ENCODE data around the gene THSD1.
A peak's percentile ranks its signal among the peaks of the same experiment; 100 is the strongest.

THSD1 gene

GRCh38 chr13:52356327-52356726 lies 49.6 kb downstream of the THSD1 start:
- no peak for DNase-seq (ENCODE audit: low read depth)
- no peak for TF ChIP-seq CTCF (IDR thresholded peaks at IDR 0.05; ENCODE audit: low read depth, low read length)
- TF ChIP-seq MYC (IDR thresholded peaks at IDR 0.05; ENCODE audit: low read depth, low read length): no peak
- no peak for TF ChIP-seq MAX (IDR thresholded peaks at IDR 0.05; ENCODE audit: low read depth, low read length)
- no peak for TF ChIP-seq POLR2A (IDR thresholded peaks at IDR 0.05; ENCODE audit: extremely low read depth, insufficient read length)
- no peak overlapping the region for H3K4me3 ChIP-seq (ENCODE audit: low read depth, low read length)

- no peak for DNase-seq (ENCODE audit: low read depth)
- no peak overlapping the region for H3K4me3 ChIP-seq (ENCODE audit: low read depth, low read length)
- no peak for TF ChIP-seq POLR2A (IDR thresholded peaks at IDR 0.05; ENCODE audit: extremely low read depth, insufficient read length)
- no peak for TF ChIP-seq MYC (IDR thresholded peaks at IDR 0.05; ENCODE audit: low read depth, low read length)
- TF ChIP-seq MAX (IDR thresholded peaks at IDR 0.05; ENCODE audit: low read depth, low read length): no peak
- TF ChIP-seq CTCF (IDR thresholded peaks at IDR 0.05; ENCODE audit: low read depth, low read length): no peak
Observed at GRCh38 chr13:52353193-52353592, 52.8 kb downstream of the THSD1 start.

GRCh38 chr13:52348983-52349780 lies 56.8 kb downstream of the THSD1 start:
- H3K4me3 ChIP-seq (ENCODE audit: low read depth, low read length): no peak overlapping the region
- TF ChIP-seq MYC (IDR thresholded peaks at IDR 0.05; ENCODE audit: low read depth, low read length) (peak; percentile 75), CTCF (IDR thresholded peaks at IDR 0.05; ENCODE audit: low read depth, low read length) (no peak), MAX (IDR thresholded peaks at IDR 0.05; ENCODE audit: low read depth, low read length) (peak; percentile 96), POLR2A (IDR thresholded peaks at IDR 0.05; ENCODE audit: extremely low read depth, insufficient read length) (no peak)
- DNase-seq (ENCODE audit: low read depth): peak; percentile 37

GRCh38 chr13:52348071-52348470 lies 57.9 kb downstream of the THSD1 start:
- TF ChIP-seq MYC (IDR thresholded peaks at IDR 0.05; ENCODE audit: low read depth, low read length): no peak
- TF ChIP-seq POLR2A (IDR thresholded peaks at IDR 0.05; ENCODE audit: extremely low read depth, insufficient read length): no peak
- TF ChIP-seq MAX (IDR thresholded peaks at IDR 0.05; ENCODE audit: low read depth, low read length): no peak
- no peak for TF ChIP-seq CTCF (IDR thresholded peaks at IDR 0.05; ENCODE audit: low read depth, low read length)
- no peak for DNase-seq (ENCODE audit: low read depth)
- H3K4me3 ChIP-seq (ENCODE audit: low read depth, low read length): no peak overlapping the region

- TF ChIP-seq MAX (IDR thresholded peaks at IDR 0.05; ENCODE audit: low read depth, low read length): no peak
- no peak for TF ChIP-seq MYC (IDR thresholded peaks at IDR 0.05; ENCODE audit: low read depth, low read length)
- no peak for TF ChIP-seq POLR2A (IDR thresholded peaks at IDR 0.05; ENCODE audit: extremely low read depth, insufficient read length)
- TF ChIP-seq CTCF (IDR thresholded peaks at IDR 0.05; ENCODE audit: low read depth, low read length): no peak
- no peak overlapping the region for H3K4me3 ChIP-seq (ENCODE audit: low read depth, low read length)
- no peak for DNase-seq (ENCODE audit: low read depth)
Observed at GRCh38 chr13:52345631-52346251, 60.2 kb downstream of the THSD1 start.
